ENCODE measurements around the gene PYDC1.
"Not testable (repeated sequence)": the region's sequence is repeated elsewhere in the genome, so short reads cannot be mapped to it uniquely, and the experiment has no call there.

The PYDC1 gene

DNA sequence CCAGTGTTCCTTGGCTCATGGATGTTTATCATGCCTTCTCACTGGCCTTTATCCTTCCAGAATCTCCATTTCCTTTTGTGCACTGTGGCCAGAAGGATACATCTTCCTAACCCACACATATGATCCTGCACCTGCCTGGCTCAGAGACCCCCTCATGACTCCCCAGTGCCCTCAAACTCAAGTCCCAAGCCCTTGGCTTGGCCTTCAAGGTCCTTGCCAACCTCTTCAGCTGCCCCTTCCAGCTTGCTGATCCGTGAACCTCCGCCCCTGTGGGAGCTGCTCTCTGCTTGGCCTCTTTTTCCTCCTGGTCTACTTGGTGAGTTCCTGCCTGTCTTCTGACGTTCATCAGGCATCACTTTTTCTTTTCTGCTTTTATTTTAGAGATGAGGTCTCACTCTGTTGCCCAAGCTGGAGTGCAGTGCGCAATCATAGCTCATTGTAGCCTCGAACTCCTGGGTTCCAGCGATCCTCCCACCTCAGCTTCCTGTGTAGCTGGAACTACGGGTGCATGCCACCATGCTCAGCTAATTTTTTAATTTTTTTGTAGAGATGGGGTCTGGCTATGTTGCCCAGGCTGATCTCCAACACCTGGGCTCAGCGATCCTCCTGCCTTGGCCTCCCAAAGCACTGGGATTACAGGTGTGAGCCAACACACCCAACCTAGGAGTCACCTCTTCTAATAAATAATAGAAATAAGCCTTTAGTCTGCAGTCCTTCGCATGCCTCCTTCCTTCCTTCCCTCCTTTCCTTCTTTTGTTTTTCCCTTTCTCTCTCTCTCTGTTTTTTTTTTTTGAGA lies 11.9 kb downstream of the PYDC1 start:
- ATAC-seq, result no peak
- Mint-ChIP-seq H3K4me3 (no peak overlapping the region), H3K4me1 (peaks cover 53% of the 10 kb centered on the region), H3K27me3 (no peaks in the 10 kb centered on the region), H3K36me3 (no peaks in the 10 kb centered on the region), H3K27ac (peak overlapping the region; percentile 91), H3K9me3 (peaks cover 6% of the 10 kb centered on the region)

DNA sequence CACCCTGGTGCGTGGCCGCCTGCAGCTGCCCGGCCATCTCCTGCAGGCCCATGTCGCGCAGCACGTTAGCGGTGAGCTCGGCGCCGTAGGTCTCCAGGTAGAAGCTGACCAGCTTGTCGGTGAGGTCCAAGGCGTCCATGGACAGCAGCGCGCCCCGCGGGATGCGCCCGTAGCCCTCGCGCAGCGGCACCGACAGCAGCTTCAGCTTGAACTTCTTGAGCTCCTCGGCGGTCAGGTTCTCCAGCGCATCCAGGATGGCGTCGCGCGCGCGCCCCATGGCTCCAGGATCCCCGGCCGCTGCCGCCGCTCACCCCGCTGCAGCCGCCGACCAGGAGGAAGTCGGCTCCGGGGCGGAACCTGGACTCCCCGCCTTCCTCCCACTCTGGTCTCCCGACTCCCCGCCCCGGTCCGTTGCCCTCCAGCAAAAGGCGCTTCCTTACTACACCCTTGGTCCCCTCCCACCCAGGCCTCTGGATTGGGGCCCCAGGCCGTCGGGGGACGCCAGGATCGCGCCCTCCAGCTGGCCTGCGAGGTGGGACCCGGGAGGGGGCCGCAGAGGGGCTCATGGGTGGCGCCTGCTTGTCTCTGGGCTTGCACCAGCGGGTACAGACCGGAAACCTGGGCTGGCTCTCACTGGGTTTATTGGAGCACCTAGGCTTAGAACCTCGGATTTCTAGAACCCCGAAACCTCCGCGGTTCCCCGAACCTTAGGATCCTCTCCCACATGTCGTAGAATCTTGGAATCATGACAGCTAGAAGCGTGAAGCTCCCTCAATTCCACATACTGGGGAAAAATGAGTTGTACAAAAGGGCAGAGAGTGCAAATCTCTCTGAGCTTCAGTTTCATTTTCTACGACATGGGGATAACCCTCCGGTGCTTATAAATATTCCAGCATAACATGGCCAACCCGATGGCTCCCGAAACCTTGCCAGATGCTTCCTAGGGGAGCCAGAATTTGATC lies 14.2 kb downstream of the PYDC1 start, which contains the start of gene PYCARD:
Gene PYCARD (minus strand): TSS at position 347 of the 962 bp plus-strand sequence. CDS start 70 bp downstream, at position 277.
- peak; percentile 64 for ATAC-seq
- Mint-ChIP-seq H3K9me3 (peaks cover 6% of the 10 kb centered on the region), H3K27ac (peak within 1 kb of the TSS; percentile 91), H3K4me1 (peaks cover 66% of the 10 kb centered on the region), H3K27me3 (no peaks in the 10 kb centered on the region), H3K36me3 (peaks cover 7% of the 10 kb centered on the region), H3K4me3 (peak within 1 kb of the TSS; percentile 88)

DNA sequence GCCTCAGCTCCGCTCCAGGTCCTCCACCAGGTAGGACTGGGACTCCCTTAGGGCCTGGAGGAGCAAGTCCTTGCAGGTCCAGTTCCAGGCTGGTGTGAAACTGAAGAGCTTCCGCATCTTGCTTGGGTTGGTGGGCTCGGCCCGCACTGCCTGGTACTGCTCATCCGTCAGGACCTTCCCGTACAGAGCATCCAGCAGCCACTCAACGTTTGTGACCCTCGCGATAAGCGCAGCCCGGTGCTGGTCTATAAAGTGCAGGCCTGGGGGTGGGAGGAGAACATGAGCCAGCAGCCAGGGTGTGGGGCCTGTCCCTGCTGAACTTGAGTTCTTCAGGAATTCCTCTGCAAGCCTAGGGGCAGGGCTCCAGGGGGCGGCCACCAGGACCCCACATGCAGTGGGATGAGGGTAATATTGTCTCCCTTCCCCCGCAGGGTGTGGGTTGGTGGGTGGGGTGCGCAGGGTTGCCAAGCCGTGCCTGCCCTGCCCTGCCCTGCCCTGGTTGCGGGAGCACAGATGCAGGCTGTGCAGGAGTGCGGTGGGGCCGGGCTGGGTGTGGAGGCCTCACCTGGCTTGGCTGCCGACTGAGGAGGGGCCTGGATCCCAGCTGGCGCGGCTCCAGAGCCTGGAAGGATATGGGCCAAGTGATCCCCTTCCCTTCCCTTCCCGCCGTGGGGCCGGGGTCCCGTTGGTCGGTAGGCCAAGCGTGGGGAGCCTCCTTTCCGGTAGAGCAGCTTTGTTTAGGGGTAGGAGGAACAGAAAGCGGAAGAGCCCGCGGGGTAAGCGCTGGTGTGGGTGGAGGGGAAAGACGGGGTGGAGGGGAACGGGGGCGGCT lies 15.1 kb downstream of the PYDC1 start:
- peak overlapping the region; percentile 88 for H3K4me3 Mint-ChIP-seq
- H3K36me3 Mint-ChIP-seq, result peaks cover 7% of the 10 kb centered on the region
- peaks cover 6% of the 10 kb centered on the region for H3K9me3 Mint-ChIP-seq
- H3K27me3 Mint-ChIP-seq, result no peaks in the 10 kb centered on the region
- peaks cover 66% of the 10 kb centered on the region for H3K4me1 Mint-ChIP-seq
- ATAC-seq, result peak; percentile 84
- H3K27ac Mint-ChIP-seq, result peak overlapping the region; percentile 91

DNA sequence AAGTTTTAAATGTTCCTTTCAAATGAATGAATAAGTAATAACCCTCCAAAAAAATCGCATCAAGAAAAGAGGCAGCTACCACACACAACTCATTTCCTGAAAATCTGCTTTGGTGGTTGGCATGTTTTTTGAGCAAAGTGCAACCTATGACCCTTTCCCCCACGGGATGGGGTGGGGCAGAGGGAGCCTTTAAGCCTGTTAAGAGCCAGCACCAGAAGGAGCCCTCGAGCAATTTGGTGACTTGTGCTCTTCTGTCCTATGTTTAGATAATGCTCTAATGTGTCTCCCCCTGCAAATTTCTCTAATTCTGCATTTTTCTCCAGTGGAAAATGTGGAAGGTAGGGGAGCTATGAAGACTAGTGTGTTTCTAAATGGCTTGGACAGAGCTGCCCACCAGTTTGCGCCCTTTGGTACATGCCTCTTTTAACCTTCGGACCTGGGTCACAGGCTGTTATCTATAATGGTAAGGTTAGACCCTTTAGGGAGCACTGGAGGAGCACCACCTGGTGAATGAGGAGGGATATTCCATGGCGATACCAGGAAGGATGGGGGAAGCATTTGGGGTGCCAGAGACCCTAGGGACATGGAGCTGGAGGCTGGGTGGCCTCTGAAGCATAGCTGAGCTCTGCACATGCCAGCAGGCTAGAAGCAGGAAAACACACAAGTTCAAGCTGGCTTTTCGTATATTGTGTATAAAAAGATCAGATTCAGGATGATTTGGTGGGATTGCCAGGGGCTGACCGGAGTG lies 15.9 kb downstream of the PYDC1 start:
- H3K36me3 Mint-ChIP-seq, result peaks cover 10% of the 10 kb centered on the region
- ATAC-seq, result peak; percentile 61
- no peaks in the 10 kb centered on the region for H3K27me3 Mint-ChIP-seq
- H3K4me1 Mint-ChIP-seq, result peaks cover 63% of the 10 kb centered on the region
- H3K27ac Mint-ChIP-seq, result peak overlapping the region; percentile 91
- peaks cover 5% of the 10 kb centered on the region for H3K9me3 Mint-ChIP-seq
- peak overlapping the region; percentile 88 for H3K4me3 Mint-ChIP-seq

DNA sequence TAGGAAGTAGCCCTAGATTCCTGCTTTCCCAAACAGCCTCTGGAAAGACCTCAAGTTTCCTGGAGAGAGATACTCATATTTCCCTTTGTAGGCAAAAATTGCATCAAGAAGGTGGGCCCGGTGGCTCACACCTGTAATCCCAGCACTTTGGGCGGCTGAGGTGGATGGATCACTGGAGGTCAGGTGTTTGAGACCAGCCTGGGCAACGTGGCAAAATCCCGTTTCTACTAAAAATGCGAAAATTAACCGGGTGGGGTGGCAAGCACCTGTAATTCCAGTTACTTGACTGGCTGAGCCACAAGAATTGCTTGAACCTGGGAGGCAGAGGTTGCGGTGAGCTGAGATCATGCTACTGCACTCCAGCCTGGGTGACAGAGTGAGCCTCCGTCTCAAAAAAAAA lies 16.8 kb downstream of the PYDC1 start:
- H3K27ac Mint-ChIP-seq, result peak overlapping the region; percentile 2
- not testable (repeated sequence) for H3K9me3 Mint-ChIP-seq, H3K4me3 Mint-ChIP-seq, ATAC-seq, H3K27me3 Mint-ChIP-seq
- H3K36me3 Mint-ChIP-seq, result peaks cover 15% of the 10 kb centered on the region
- H3K4me1 Mint-ChIP-seq, result peaks cover 63% of the 10 kb centered on the region

DNA sequence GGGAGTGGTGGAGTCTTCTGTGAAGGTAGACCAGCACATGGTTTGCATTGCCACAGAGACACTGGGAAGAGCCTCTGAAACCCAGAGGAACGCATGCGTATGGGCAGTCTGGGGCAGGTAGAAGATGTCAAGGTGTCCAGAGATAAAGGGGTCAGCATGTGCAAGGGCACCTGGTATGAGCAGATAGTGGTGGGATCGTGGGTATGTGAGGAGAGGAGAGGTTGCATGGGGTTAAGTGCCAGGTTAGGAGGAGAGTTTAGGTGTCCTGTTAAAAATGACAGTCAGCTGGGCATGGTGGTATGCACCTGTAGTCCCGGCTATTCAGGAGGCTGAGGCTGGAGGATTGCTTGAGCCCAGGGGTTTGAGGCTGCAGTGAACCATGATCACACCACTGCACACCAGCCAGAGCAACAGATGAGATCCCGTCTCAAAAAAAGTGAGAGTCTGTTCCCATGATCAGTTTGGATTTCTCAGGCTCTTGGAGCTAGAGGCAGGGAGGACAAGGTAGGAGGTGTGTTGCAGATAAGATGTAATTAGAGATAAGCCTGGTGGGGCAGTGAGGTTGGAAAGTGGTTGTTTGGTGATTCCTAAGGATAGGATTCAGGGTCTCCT lies 17.4 kb downstream of the PYDC1 start:
- Mint-ChIP-seq H3K27me3 (no peaks in the 10 kb centered on the region), H3K4me1 (peaks cover 57% of the 10 kb centered on the region), H3K27ac (peak overlapping the region; percentile 2), H3K36me3 (peaks cover 19% of the 10 kb centered on the region), H3K9me3 (no peaks in the 10 kb centered on the region), H3K4me3 (no peak overlapping the region)
- ATAC-seq, result no peak

DNA sequence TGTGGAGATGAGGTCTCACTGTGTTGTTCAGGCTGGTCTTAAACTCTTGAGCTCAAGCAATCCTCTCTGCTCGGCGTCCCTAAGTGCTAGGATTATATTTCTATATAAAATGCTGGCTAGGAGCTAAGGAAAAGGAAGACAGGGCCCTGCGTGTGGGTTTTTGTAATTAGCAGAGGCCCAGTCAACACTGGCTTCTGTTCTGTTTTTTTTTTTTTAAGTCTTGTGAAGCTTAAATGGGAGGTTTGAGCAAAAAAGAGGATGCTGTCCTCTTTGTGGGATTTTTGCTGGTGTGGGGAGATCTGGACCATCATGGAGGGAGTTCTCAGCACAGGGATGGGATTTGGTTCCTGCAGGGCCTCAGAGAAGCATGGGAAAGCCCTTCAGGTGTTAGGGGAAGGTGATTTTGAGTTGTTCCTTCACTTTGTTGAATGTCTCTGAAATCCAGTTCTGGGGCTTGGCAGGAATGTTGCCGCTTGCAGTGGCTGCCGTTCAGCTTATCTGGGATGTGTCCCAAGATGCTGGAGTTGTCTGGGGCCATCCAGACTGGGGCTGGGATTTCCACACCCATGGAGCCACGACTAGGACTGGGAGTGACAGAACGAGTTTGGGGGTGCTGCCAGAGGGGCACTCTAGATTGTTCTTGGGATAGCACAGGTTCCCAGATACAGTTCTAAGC lies 18.6 kb downstream of the PYDC1 start:
- no peak overlapping the region for H3K4me3 Mint-ChIP-seq
- peaks cover 29% of the 10 kb centered on the region for H3K36me3 Mint-ChIP-seq
- peak overlapping the region; percentile 68 for H3K27ac Mint-ChIP-seq
- no peak for ATAC-seq
- H3K4me1 Mint-ChIP-seq, result peaks cover 56% of the 10 kb centered on the region
- H3K27me3 Mint-ChIP-seq, result no peaks in the 10 kb centered on the region
- no peaks in the 10 kb centered on the region for H3K9me3 Mint-ChIP-seq

DNA sequence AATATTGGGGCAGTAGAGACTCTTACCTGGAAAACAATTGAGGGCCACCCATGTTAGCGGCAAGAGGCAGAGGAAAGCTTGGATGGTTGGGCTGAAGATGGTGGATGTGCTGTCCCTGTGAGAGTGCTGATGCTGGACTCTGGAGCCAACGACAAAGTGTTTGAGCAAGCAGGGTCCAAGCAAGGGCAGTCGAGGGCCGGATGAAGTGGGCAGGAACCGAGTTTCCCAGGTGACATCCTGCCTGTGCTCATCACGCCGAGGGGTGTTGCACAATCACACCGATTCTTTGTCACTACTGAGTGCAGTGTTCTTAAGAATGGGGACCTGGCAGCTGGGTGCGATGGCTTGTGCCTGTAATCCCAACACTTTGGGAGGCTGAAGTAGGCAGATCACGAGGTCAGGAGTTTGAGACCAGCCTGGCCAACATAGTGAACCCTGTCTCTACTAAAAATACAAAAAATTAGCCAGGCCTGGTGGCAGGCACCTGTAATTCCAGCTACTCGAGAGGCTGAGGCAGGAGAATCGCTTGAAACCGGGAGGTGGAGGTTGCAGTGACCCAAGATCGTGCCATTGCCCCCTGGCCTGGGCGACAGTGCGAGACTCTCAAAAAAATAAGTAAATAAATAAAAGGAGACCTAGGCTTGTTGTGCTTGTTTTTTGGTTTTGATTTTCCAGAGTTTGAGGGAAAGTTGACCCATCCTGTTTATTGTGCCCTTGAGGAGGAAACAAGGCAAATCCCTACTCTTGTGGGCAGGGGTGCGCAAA lies 20.4 kb downstream of the PYDC1 start:
- Mint-ChIP-seq H3K27ac (no peak overlapping the region), H3K27me3 (no peaks in the 10 kb centered on the region), H3K9me3 (no peaks in the 10 kb centered on the region), H3K36me3 (peaks cover 39% of the 10 kb centered on the region), H3K4me3 (no peak overlapping the region), H3K4me1 (peaks cover 53% of the 10 kb centered on the region)
- no peak for ATAC-seq

DNA sequence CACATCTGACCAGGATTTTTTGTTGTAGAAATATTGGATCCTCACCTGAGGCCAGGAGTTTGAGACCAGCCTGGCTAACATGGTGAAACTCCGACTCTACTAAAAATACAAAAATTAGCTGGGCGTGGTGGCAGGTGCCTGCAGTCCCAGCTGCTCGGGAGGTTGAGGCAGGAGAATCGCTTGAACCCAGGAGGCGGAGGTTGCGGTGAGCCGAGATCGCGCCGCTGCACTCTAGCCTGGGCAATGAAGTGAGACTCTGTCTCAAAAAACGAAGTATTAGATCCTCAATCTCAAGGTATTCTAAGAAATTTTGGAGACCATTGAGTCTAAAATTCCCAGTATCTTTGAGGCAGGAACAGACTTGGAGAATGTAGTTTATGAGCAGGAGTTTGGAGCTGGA lies 21.1 kb downstream of the PYDC1 start:
- peaks cover 45% of the 10 kb centered on the region for H3K36me3 Mint-ChIP-seq
- peaks cover 53% of the 10 kb centered on the region for H3K4me1 Mint-ChIP-seq

DNA sequence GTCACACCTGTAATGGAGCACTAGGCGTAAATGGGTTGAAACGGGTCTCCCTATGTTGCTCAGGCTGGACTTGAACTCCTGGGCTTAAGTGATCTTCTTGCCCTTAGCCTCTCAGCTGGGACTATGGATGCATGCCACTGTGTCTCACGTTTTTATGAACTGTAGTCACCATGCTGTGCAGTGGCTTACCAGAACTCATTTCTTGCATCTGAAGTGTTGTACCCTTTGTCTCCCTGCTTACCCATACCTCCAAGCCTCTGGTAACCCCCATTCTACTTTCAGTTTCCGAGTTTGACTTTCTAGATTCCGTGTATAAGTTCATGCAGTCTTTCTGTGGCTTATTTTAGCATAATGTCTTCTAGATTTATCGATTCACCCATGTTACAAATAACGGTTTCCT lies 22.0 kb downstream of the PYDC1 start:
- no peak overlapping the region for H3K4me3 Mint-ChIP-seq
- ATAC-seq, result no peak
- no peaks in the 10 kb centered on the region for H3K9me3 Mint-ChIP-seq
- peaks cover 55% of the 10 kb centered on the region for H3K36me3 Mint-ChIP-seq
- no peak overlapping the region for H3K27ac Mint-ChIP-seq
- H3K4me1 Mint-ChIP-seq, result peaks cover 57% of the 10 kb centered on the region
- no peaks in the 10 kb centered on the region for H3K27me3 Mint-ChIP-seq

More for the DNA sequence above, 21.1 kb downstream of the PYDC1 start:
- H3K4me3 Mint-ChIP-seq, H3K27ac Mint-ChIP-seq, ATAC-seq, H3K9me3 Mint-ChIP-seq, H3K27me3 Mint-ChIP-seq: not testable (repeated sequence)

DNA sequence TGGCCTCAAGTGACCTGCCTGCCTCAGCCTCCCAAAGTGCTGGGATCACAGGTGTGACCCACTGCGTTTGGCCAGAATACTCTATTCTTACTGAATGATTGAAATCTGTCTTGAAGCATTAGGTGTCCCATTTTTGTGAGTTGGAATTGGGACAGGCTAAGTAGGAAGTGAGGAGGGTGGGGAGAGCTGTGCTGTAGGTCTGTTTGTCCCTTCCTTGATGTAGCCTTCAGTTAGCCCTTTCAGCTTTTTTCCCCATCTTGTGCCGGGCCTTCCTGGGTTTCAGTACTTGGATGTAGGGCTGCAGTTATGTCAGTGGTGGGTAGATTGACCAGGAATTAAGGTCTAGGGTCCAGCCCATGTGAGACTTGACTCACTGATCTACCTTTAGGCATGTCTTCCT lies 23.1 kb downstream of the PYDC1 start:
- no peaks in the 10 kb centered on the region for H3K9me3 Mint-ChIP-seq
- no peak overlapping the region for H3K4me3 Mint-ChIP-seq
- H3K27me3 Mint-ChIP-seq, result no peaks in the 10 kb centered on the region
- H3K27ac Mint-ChIP-seq, result no peak overlapping the region
- H3K4me1 Mint-ChIP-seq, result peaks cover 58% of the 10 kb centered on the region
- peaks cover 59% of the 10 kb centered on the region for H3K36me3 Mint-ChIP-seq
- no peak for ATAC-seq

DNA sequence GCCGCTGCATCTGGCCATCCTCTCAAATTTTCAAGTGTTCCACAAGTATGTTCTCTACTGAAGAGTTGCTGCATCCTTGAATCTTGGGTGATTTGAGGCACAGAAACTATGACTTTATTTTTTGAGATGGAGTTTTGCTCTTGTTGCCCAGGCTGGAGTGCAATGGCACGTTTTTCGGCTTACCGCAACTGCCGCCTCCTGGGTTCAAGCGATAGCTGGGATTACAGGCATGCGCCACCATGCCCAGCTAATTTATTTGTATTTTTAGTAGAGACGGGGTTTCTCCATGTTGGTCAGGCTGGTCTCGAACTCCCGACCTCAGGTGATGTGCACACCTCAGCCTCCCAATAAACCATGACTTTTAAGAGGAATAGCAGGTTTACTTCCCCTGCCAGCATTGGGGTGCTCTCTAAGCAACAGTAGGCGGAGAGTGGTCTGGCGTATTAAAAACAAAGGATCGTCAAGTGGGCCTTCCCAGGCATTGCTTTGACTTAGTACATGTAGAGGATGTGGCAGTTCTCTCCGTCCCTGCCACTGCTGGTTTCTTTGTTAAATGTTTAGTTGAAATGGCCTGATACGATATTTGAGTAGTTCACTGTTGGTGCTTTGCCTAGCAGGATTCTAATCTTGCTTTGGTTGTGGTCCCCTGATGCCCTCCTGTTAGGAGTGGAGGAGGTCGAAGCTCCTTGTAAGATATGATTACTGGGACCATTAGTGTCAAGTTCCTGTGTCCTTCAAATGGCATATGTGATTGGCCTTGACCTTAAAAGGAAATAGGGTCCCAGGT lies 23.9 kb downstream of the PYDC1 start:
- Mint-ChIP-seq H3K4me1 (peaks cover 50% of the 10 kb centered on the region), H3K9me3 (no peaks in the 10 kb centered on the region), H3K36me3 (peaks cover 67% of the 10 kb centered on the region), H3K27me3 (no peaks in the 10 kb centered on the region), H3K4me3 (no peak overlapping the region), H3K27ac (no peak overlapping the region)
- ATAC-seq, result no peak
